Effector memory CD4-positive, alpha-beta T cell (primary cell): ENCODE data around the gene EYS.

Experiments used
- DNase-seq, 3 donors: peaks; one replicate each; pipeline ENCODE4 v3.0.0-alpha.2; 2020
- H3K27ac ChIP-seq: 2 replicates; pipeline ENCODE4 v1.7.0; 2013; ENCODE audit warnings: mild to moderate bottlenecking, low read length, moderate library complexity; ENCODE audit not compliant: insufficient read depth, poor library complexity, severe bottlenecking
- H3K27me3 ChIP-seq: replicated peaks from 2 replicates; pipeline ENCODE4 v1.7.0; 2013; ENCODE audit warnings: mild to moderate bottlenecking, low read length; ENCODE audit not compliant: insufficient read depth, control insufficient read depth, poor library complexity, severe bottlenecking
- H3K36me3 ChIP-seq: 2 replicates; pipeline ENCODE4 v1.7.0; 2013; ENCODE audit warnings: mild to moderate bottlenecking, low read length, moderate library complexity; ENCODE audit not compliant: control insufficient read depth, insufficient read depth
- H3K4me1 ChIP-seq: 2 replicates; pipeline ENCODE4 v1.7.0; 2013; ENCODE audit warnings: low read length, mild to moderate bottlenecking; ENCODE audit not compliant: control insufficient read depth, insufficient read depth, poor library complexity, severe bottlenecking
- H3K4me3 ChIP-seq: 2 replicates; pipeline ENCODE4 v1.7.0; 2013; ENCODE audit warnings: low read length, low read depth, mild to moderate bottlenecking; ENCODE audit not compliant: insufficient read depth, poor library complexity, severe bottlenecking
- H3K9me3 ChIP-seq: 2 replicates; pipeline ENCODE4 v1.7.0; 2013; ENCODE audit warnings: mild to moderate bottlenecking, low read length, moderate library complexity; ENCODE audit not compliant: control insufficient read depth

EYS gene

DNA sequence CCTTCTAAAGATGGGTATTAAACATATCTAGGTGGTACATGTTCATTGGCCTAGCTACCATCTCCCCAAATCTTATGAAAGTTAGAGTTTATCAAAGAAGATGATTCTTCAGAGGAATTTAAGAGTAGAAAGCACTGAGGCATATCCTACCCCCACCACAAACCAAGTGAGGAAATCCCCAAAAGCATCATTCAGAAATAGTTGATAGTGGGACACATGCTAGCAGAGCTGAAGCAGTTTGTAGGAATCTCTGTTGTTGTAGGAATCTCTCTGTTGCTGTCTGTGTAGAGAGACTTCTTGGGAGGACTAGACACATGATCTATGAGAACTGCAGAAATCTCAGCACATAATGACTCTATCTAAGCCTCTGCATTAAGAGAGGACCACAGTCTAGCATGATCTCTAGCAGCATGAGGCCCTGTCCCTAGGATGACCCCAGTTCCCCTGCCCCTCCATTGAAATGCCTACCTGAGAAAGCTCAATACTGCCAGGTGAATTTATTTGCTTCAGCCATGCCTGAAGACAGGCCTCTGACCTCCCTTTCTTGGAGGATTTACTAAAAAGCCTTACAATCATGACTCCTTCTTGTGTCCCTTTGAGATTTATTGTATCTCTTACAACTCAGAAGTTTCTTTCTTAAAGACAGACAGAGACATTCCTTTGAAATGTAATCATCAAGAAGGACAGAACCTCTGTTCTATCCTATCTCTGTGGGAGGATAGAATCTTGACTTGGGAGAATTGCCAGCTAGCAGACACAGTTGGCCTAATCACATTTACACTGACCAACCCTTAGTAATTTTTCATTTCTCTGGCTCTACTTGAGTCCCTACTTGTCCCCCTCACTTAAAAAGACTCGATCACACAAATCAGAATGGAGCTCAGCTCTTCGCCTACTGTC lies 1489.1 kb downstream of the EYS start:
- Histone ChIP-seq H3K27me3 (no peaks in the 10 kb centered on the region), H3K4me3 (no peak overlapping the region), H3K27ac (no peak overlapping the region), H3K36me3 (no peaks in the 10 kb centered on the region), H3K9me3 (no peaks in the 10 kb centered on the region), H3K4me1 (no peaks in the 10 kb centered on the region)
- no peak for DNase-seq

GRCh38 chr6:64214373-64214772 lies 1492.7 kb downstream of the EYS start:
- H3K9me3 ChIP-seq: no peaks in the 10 kb centered on the region
- no peak overlapping the region for H3K27ac ChIP-seq
- no peaks in the 10 kb centered on the region for H3K27me3 ChIP-seq
- H3K36me3 ChIP-seq: no peaks in the 10 kb centered on the region
- H3K4me1 ChIP-seq: no peaks in the 10 kb centered on the region
- DNase-seq: no peak
- no peak overlapping the region for H3K4me3 ChIP-seq

DNA sequence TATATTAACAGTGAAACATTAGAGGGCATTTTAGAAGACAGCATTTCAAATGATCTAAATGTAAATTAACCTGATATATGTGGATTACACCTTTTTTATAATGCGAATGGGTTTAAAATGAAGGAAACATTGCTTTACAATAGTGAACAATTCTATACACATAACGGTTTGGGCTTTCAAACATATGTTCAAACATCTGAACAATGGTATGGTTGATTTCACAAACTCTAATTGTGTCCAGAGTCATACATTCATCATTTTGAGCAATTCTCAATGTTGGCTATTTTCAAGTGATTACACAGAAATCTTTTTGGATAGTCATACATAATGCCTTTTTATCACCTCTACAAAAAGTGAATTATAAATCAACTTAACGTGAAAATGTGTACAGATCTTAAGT lies 1493.3 kb downstream of the EYS start:
- no peak for DNase-seq
- no peak overlapping the region for H3K27ac ChIP-seq
- H3K27me3 ChIP-seq: no peaks in the 10 kb centered on the region
- no peaks in the 10 kb centered on the region for H3K9me3 ChIP-seq
- H3K36me3 ChIP-seq: no peaks in the 10 kb centered on the region
- no peak overlapping the region for H3K4me3 ChIP-seq
- no peaks in the 10 kb centered on the region for H3K4me1 ChIP-seq

DNA sequence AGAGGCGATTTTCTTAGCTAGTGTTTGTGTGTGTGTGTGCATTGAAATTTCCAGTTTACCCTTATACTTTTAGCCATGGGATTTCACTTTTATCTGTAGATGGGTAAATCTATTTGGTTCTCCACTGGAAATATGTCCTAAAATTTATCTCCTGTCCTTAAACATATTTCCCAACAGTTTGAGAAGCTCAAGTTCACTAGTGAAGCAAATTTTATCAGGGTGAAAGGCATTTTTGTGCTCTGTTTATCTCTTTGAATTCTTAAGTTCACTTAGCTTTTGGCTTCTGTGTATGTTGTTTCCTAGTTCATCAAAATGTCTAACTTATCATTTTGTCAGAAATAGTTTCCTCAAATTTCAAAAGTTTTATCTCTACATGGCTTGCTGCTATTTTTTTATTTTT lies 1509.8 kb downstream of the EYS start:
- H3K4me1 ChIP-seq: no peaks in the 10 kb centered on the region
- H3K4me3 ChIP-seq: no peak overlapping the region
- no peaks in the 10 kb centered on the region for H3K27me3 ChIP-seq
- no peaks in the 10 kb centered on the region for H3K36me3 ChIP-seq
- no peaks in the 10 kb centered on the region for H3K9me3 ChIP-seq
- H3K27ac ChIP-seq: no peak overlapping the region
- no peak for DNase-seq

DNA sequence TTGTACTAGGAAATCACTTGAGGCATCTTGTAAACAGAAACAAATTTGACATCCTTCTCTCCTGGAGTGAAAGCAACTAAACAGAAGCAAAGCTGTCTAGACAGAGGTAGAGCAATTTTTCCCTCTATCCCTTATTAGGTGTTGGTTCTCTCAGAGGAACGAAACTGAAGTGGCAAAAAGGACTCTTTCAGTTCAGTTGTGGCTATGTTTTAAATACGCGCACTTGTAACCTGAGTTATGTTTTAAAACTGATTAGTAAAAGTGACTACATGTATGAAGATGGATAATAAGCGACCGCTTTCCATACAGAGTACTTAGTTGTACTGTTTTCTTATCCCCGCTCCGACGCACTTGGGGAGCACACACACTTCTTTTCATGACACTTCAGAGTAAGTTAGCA lies 1520.4 kb downstream of the EYS start:
- Histone ChIP-seq H3K4me1 (no peaks in the 10 kb centered on the region), H3K9me3 (no peaks in the 10 kb centered on the region), H3K27me3 (no peaks in the 10 kb centered on the region), H3K4me3 (no peak overlapping the region), H3K27ac (no peak overlapping the region), H3K36me3 (no peaks in the 10 kb centered on the region)
- no peak for DNase-seq

GRCh38 chr6:64185621-64186020 lies 1521.4 kb downstream of the EYS start:
- H3K27me3 ChIP-seq: no peaks in the 10 kb centered on the region
- H3K4me3 ChIP-seq: no peak overlapping the region
- no peaks in the 10 kb centered on the region for H3K36me3 ChIP-seq
- no peaks in the 10 kb centered on the region for H3K9me3 ChIP-seq
- DNase-seq: no peak
- no peak overlapping the region for H3K27ac ChIP-seq
- H3K4me1 ChIP-seq: no peaks in the 10 kb centered on the region

- H3K9me3 ChIP-seq: no peaks in the 10 kb centered on the region
- H3K27me3 ChIP-seq: no peaks in the 10 kb centered on the region
- DNase-seq: no peak
- no peak overlapping the region for H3K4me3 ChIP-seq
- no peaks in the 10 kb centered on the region for H3K4me1 ChIP-seq
- H3K36me3 ChIP-seq: no peaks in the 10 kb centered on the region
- H3K27ac ChIP-seq: no peak overlapping the region
Observed at GRCh38 chr6:64175296-64175695, 1531.7 kb downstream of the EYS start.

DNA sequence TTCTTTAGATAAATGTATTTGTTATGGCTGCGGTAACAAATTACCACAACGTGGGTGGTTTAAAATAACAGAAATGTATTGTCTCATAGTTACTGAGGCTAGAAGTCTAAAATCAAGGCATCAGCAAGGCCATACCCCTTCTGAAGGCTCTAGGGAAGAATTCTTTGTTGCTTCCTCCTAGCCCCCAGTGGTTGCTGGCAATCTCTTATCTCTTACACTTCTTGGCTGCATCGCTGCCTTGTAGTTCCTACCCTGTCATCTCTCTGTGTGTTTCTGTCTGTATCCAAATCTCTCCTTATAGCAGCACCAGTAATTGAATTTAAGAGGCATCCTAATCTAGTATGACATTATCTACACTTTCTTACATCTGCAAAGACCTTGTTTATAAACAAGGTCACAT lies 1536.7 kb downstream of the EYS start:
- DNase-seq: no peak
- Histone ChIP-seq H3K27me3 (no peaks in the 10 kb centered on the region), H3K4me1 (no peaks in the 10 kb centered on the region), H3K4me3 (no peak overlapping the region), H3K9me3 (no peaks in the 10 kb centered on the region), H3K27ac (no peak overlapping the region), H3K36me3 (no peaks in the 10 kb centered on the region)

- no peak overlapping the region for H3K27ac ChIP-seq
- no peak overlapping the region for H3K4me3 ChIP-seq
- H3K36me3 ChIP-seq: no peaks in the 10 kb centered on the region
- DNase-seq: no peak
- no peaks in the 10 kb centered on the region for H3K4me1 ChIP-seq
- H3K27me3 ChIP-seq: no peaks in the 10 kb centered on the region
- H3K9me3 ChIP-seq: no peaks in the 10 kb centered on the region
Observed at GRCh38 chr6:64160486-64160885, 1546.5 kb downstream of the EYS start.

DNA sequence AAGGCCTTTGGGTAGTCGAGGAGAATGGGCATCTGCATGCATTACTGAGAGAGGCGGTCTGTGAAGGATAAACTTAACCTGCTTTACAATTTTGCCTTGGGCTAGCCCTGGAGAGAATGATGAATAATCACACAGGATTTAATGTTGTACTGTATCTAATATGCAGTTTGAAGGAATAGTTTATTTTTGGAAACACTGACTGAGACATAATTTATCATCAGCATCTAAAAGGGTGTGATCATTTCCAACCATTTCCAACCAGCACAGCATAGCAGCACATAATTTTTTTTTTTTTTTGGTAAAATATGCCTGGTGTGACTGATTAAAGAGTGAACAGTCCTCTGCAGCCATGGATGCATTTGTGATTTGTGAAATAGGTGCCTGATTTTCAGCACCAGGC lies 1552.0 kb downstream of the EYS start:
- no peak for DNase-seq
- Histone ChIP-seq H3K4me3 (no peak overlapping the region), H3K27ac (no peak overlapping the region), H3K4me1 (no peaks in the 10 kb centered on the region), H3K36me3 (no peaks in the 10 kb centered on the region), H3K27me3 (no peaks in the 10 kb centered on the region), H3K9me3 (no peaks in the 10 kb centered on the region)
